Endothelial cell of umbilical vein (primary cell): Measurements from ENCODE around the gene GRAMD1A. TPM values are rescaled to one million over a fixed set of nuclear protein-coding genes. Genes with fewer than 3 reads are reported as not detected.

ENCODE experiments used
- BruUV-seq: library from RNA; stranded (reverse); fragments of 400-500 nt; replicated peaks from 2 replicates; lab custom pipeline; 2021; lab: Mats Ljungman, UMichigan
- CTCF ChIA-PET: fragments of 300-600, 350-600 bp; sonication (Branson Sonifier 250); formaldehyde crosslinking; loops from one replicate; lab custom pipeline; 2021; ENCODE audit warnings: antibody characterized with exemption, inconsistent platforms; lab: Charles Lee
- POLR2A ChIA-PET: fragments of 300-600, 350-600 bp; sonication (Branson Sonifier 250); formaldehyde crosslinking; loops from one replicate; lab custom pipeline; 2021; ENCODE audit warnings: antibody characterized with exemption, inconsistent platforms; lab: Charles Lee
- DNase-seq: peaks from one replicate; pipeline ENCODE4 v3.0.0-alpha.2; 2011; ENCODE audit warnings: low read depth, low spot score
- FAIRE-seq: peaks from 2 replicates; lab custom pipeline; 2011; peaks lifted over from hg19 to GRCh38; lab: Jason Lieb, UNC
- H2AFZ ChIP-seq: 2 replicates; pipeline ENCODE4 v1.6.0; 2012; ENCODE audit warnings: low read depth, low read length, control low read depth, inconsistent platforms
- H3K27ac ChIP-seq: 2 replicates; pipeline ENCODE4 v1.5.1; 2011; ENCODE audit warnings: low read depth, mild to moderate bottlenecking, control low read depth, low read length, moderate library complexity; ENCODE audit not compliant: insufficient read depth
- H3K27me3 ChIP-seq, 2 experiments: 2 replicates each; pipeline versions ENCODE4 v1.6.0 to v1.6.1; 2011; ENCODE audit warnings: low read length in 2 of 2, mixed read lengths in 1 of 2; ENCODE audit not compliant: control insufficient read depth in 2 of 2, insufficient read depth in 2 of 2
- H3K36me3 ChIP-seq, 2 experiments: 2 replicates in 1 of 2; 3 replicates in 1 of 2; pipeline ENCODE4 v1.5.1; 2011; ENCODE audit warnings: low read length in 2 of 2, mild to moderate bottlenecking in 1 of 2, moderate library complexity in 1 of 2; ENCODE audit not compliant: control insufficient read depth in 2 of 2, insufficient read depth in 2 of 2; ENCODE audit errors: extremely low read depth in 1 of 2
- H3K4me1 ChIP-seq: 3 replicates; pipeline ENCODE4 v1.5.1; 2011; ENCODE audit warnings: mild to moderate bottlenecking, low read length; ENCODE audit not compliant: control insufficient read depth, insufficient read depth; ENCODE audit errors: extremely low read depth
- H3K4me2 ChIP-seq: 2 replicates; pipeline ENCODE4 v1.6.1; 2011; ENCODE audit warnings: low read length, control low read depth, mixed read lengths; ENCODE audit not compliant: insufficient read depth
- H3K4me3 ChIP-seq, 3 experiments: fragments of 200-600 bp in 1 of 3; sonication (generic), shearing (Covaris generic) in 1 of 3; replicated peaks in 1 of 3; 2 replicates each; pipeline ENCODE4 v1.5.1; 2011 to 2016; ENCODE audit warnings: control low read depth in 3 of 3, low read length in 3 of 3, mild to moderate bottlenecking in 2 of 3, inconsistent platforms in 1 of 3, low read depth in 1 of 3, moderate library complexity in 1 of 3; ENCODE audit not compliant: insufficient read depth in 1 of 3
- H3K79me2 ChIP-seq: 2 replicates; pipeline ENCODE4 v1.6.0; 2012; ENCODE audit warnings: low read length, inconsistent platforms; ENCODE audit not compliant: control insufficient read depth, insufficient read depth
- H3K9ac ChIP-seq: replicated peaks from 2 replicates; pipeline ENCODE3; 2011; ENCODE audit warnings: low read length, control low read depth; ENCODE audit not compliant: insufficient read depth; ENCODE audit errors: extremely low read depth
- H3K9me1 ChIP-seq: replicated peaks from 3 replicates; pipeline ENCODE4 v1.6.0; 2011; ENCODE audit warnings: mild to moderate bottlenecking, low read length; ENCODE audit not compliant: control insufficient read depth, insufficient read depth; ENCODE audit errors: extremely low read depth
- H3K9me3 ChIP-seq: replicated peaks from 2 replicates; pipeline ENCODE4 v1.5.1; 2012; ENCODE audit warnings: low read length, inconsistent platforms; ENCODE audit not compliant: control insufficient read depth, insufficient read depth
- H4K20me1 ChIP-seq: replicated peaks from 2 replicates; pipeline ENCODE3; 2011; ENCODE audit warnings: mild to moderate bottlenecking, low read length; ENCODE audit not compliant: control insufficient read depth, insufficient read depth; ENCODE audit errors: extremely low read depth
- CTCF ChIP-seq, 2 donors: IDR thresholded peaks; 1 replicate in 1 of 2; 2 replicates in 1 of 2; pipeline ENCODE4 v1.5.1; 2011; ENCODE audit warnings: low read length in 2 of 2, mild to moderate bottlenecking in 2 of 2, moderate library complexity in 2 of 2, control low read depth in 1 of 2, inconsistent platforms in 1 of 2, low read depth in 1 of 2; ENCODE audit not compliant: insufficient read depth in 1 of 2; ENCODE audit errors: extremely low read depth in 1 of 2
- EZH2 ChIP-seq: IDR thresholded peaks from 2 replicates; pipeline ENCODE4 v1.6.1; 2012; ENCODE audit warnings: borderline replicate concordance, low read depth, mild to moderate bottlenecking, moderate library complexity, low read length, inconsistent platforms; ENCODE audit not compliant: severe bottlenecking
- FOS ChIP-seq: IDR thresholded peaks from 2 replicates; pipeline ENCODE4 v1.6.1; 2011; ENCODE audit warnings: mild to moderate bottlenecking, low read length, moderate library complexity, borderline replicate concordance; ENCODE audit not compliant: insufficient read depth
- GATA2 ChIP-seq: IDR thresholded peaks from 2 replicates; pipeline ENCODE4 v1.7.0; 2011; ENCODE audit warnings: low read depth, mild to moderate bottlenecking, moderate library complexity, mixed read lengths, low read length; ENCODE audit not compliant: insufficient read length, insufficient read depth
- JUN ChIP-seq: IDR thresholded peaks from 2 replicates; pipeline ENCODE4 v1.6.1; 2011; ENCODE audit warnings: borderline replicate concordance, low read depth; ENCODE audit not compliant: insufficient read length, insufficient read depth
- MAX ChIP-seq: IDR thresholded peaks from 2 replicates; pipeline ENCODE4 v1.6.1; 2011; ENCODE audit not compliant: insufficient read depth, insufficient read length
- MYC ChIP-seq: IDR thresholded peaks from one replicate; pipeline ENCODE4 v1.6.1; 2011; ENCODE audit warnings: mild to moderate bottlenecking, low read depth, low read length
- POLR2A ChIP-seq: IDR thresholded peaks from 2 replicates; pipeline ENCODE4 v1.6.1; 2012; ENCODE audit warnings: low read depth, mild to moderate bottlenecking, control low read depth, low read length
- POLR2AphosphoS5 ChIP-seq: IDR thresholded peaks from 2 replicates; pipeline ENCODE4 v1.6.1; 2012; ENCODE audit warnings: low read depth, mild to moderate bottlenecking, control low read depth, low read length, moderate library complexity; ENCODE audit not compliant: insufficient read depth
- dilution Hi-C: fragments of 300-500 bp; cut with MboI; formaldehyde crosslinking; loops from one replicate; pipeline ENCODE4 v1.15.0; 2019; ENCODE audit warnings: low sequenced_read_pairs; ENCODE audit not compliant: extremely low pct_ligation_motif_present
- intact Hi-C: fragments of 100-400 bp; cut with micrococcal nuclease; formaldehyde crosslinking; loops from one replicate; pipeline ENCODE4 v1.10.0; 2022
- polyA plus RNA-seq, 4 experiments: library from polyadenylated mRNA; depleted of rRNA in 3 of 4; stranded (reverse) in 3 of 4; unstranded in 1 of 4; fragments of >200 nt; gene quantifications; 2 replicates each; pipeline versions ENCODE4 v1.2.1 to v1.2.3, GENCODE V29; 2011 to 2012; ENCODE audit warnings: missing spikeins in 1 of 4
- total RNA-seq: library from RNA; stranded (reverse); gene quantifications from 2 replicates; pipeline ENCODE4 v1.2.3, GENCODE V29; 2021

The GRAMD1A gene
- total and polyA plus RNA-seq, 2 donors (not counting 3 experiments of a cell fraction or from before 2014, with no cell fraction given), result 127 to 130 TPM

GRCh38 chr19:34957830-34958751 is 42.0 kb upstream of the GRAMD1A start:
- Histone ChIP-seq H4K20me1 (no peaks in the 10 kb centered on the region), H3K4me2 (no peak overlapping the region), H2AFZ (no peak overlapping the region), H3K4me1 (peaks cover 13% of the 10 kb centered on the region), H3K79me2 (peaks cover 49% of the 10 kb centered on the region), H3K9ac (no peak overlapping the region), H3K36me3 (peaks cover 29 to 45% of the 10 kb centered on the region in 2 experiments), H3K9me3 (peaks cover 41% of the 10 kb centered on the region), H3K9me1 (no peaks in the 10 kb centered on the region), H3K27ac (no peak overlapping the region), H3K4me3 (no peak overlapping the region), H3K27me3 (no peaks in the 10 kb centered on the region)
- POLR2A ChIA-PET, result no interaction called here
- TF ChIP-seq EZH2, result no peak
- no peak for TF ChIP-seq FOS
- TF ChIP-seq CTCF (IDR thresholded peaks at IDR 0.05; ENCODE audit: extremely low read depth in 1 of 2, insufficient read depth in 1 of 2, low read depth in 1 of 2, low read length in 2 of 2), result no peak
- TF ChIP-seq POLR2A, result no peak
- no peak for TF ChIP-seq MYC
- no peak for TF ChIP-seq POLR2AphosphoS5
- TF ChIP-seq MAX, result no peak
- TF ChIP-seq JUN, result no peak
- no peak for TF ChIP-seq GATA2
- DNase-seq (no peak), FAIRE-seq (no peak)
- no TSS peak for BruUV-seq
- intact Hi-C loops, result no loop called here
- CTCF ChIA-PET, result no interaction called here
- dilution Hi-C loops, result no loop called here
